Stimulated activated CD8-positive, alpha-beta memory T cell treated with anti-CD3 and anti-CD28 coated beads, Interleukin-15, amount 100 ng/mL, for 1 hour (primary cell): ENCODE results near the gene BTBD9.
"Not testable (repeated sequence)": the region's sequence is repeated elsewhere in the genome, so short reads cannot be mapped to it uniquely, and the experiment has no call there.

ENCODE experiments used
- DNase-seq: peaks from one replicate; pipeline ENCODE4 v3.0.0-alpha.2; 2020; ENCODE audit warnings: low read depth

BTBD9 gene

DNA sequence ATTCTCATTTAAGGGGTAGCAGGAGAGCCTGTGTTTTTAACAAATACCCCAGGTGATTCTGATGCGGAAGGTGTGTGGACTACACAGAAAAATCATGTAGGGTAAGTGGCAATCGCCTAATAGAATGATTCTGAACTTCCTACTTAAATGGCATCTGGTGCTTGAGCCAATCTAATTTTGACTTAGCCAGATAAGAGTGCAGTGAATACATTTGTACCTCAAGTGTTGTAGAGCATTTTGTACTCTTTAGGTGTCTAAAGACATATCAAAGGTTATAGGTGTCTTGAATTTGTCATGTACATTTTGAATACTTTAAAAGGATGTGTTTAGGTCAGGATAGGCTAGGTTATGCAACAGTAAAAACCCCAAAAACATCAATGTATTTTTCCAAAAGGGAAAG lies 10.0 kb upstream of the BTBD9 start:
- no peak for DNase-seq

DNA sequence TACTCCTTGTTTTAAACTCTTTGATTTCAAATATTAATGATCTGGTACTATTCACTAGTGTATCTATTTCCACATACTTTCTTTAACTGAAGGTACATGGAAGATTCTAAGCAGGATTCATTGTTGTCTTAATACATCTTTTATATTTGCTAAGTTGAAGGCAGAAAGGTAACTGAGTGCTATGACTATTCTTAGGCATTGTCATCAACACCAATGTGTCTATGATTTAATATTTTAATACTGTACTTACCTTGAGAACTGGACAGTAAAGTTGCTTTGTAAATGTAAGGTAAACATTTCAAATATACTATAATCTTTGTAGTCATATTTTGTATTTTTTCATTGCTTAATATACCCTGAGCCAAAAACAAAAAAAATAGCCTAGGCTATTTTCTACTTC lies 8.9 kb upstream of the BTBD9 start:
- no peak for DNase-seq

DNA sequence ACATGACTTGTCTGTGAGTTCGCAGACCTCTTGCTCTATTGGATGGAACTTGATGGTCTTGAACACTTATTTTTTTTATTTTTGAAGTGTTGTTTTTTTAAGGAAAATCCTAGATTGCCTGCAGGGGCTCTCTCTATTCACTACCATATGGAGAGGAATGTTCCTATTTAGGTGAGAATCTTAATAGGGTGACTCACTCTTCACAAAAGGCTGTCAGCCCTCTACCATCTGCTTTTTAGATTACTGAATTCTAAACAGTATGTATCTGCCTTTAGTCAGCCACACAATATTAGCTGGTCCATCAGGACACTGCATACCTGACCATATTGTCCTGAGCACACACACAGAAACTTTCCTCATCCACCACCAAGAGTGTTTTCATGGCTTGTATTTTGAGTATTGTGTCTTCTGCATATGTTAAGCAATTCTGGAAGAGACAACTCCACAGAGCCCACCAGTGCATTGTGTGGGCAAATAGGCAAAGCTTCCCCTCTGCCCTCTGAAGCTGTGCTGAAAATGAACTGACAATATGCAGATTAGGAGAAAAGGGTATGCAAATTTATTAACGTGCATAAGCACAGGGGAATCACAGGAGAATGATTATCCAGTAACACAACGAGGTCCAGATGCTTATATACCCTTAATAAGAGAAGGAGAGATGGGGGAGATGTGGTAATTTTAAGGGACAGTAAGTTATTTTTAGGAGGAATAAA lies 6.6 kb upstream of the BTBD9 start:
- DNase-seq = no peak

DNA sequence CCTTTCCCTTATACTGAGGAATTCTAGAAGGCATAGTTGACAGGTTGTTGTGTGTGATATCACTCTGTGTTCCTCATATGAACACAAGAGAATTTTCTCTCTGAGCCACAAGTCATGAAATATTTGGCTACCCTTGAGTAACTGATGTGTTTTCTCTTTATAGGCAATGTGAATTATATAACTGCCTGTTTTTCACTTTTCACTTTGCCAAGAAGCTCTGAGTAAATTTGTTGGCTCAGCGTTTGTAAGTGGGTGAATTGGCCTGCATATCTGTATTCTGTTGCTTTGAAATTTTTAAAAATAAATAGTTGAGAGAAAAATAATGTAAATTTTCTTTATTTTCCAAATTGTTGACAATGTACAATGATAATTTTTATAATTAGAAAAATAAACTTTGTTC lies 5.2 kb upstream of the BTBD9 start:
- DNase-seq = no peak

DNA sequence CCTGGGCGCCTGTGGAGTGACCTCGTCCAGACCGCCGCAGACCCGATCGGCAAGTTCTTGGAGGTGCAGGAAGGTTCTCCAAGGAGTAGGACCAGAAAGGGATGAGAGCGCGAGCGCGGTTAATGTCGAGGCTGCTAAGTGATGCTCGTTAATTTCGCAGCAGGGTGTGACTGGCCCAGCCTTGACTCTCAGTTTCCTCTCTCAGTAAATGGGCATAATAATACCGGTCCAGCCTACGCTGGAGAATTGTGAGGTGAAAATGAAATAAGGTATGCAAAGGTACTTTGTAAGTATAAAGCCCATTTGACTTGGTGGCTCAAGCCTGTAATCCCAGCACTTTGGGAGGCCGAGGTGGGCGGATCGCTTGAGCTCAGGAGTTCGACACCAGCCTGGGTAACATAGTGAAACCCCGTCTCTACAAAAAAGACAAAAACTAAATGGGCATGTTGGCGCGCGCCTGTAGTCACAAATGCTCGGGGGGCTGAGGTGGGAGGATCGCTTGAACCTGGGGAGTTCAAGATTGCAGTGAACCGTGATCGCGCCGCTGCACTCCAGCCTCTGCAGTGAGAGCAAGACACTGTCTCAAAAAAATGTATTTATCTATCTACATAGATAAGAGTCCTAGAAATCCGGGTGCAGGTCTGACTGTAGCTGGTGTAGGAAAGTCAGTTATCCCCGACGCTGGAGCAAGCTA lies 634 bp upstream of the BTBD9 start:
- no peak for DNase-seq

DNA sequence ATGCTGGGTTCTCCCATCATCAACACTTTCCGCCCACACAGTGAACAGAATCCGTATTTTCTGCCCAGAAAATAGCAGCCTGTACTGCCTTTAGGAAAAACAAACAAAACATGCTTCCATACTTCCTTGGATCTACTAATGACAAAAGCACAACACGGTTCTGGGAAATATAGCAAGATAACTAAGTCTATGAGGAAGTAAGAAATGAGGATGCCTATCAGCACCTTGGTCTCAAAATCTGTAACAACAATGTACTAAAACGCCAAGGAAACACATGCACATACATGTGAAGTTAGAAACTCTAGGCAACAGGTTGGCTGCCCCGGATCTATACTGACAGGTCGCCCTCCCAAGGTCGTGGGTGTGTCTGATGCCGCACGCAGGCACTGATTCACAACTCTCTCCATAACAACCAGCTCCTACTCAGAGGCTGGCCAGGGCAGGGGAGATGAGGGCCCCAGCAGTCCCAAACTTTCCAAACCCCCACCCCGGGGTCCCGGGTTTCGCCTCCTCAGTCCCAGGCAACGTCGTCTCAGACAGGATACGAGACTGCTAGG lies 710 bp downstream of the BTBD9 start:
- DNase-seq = peak; percentile 39

DNA sequence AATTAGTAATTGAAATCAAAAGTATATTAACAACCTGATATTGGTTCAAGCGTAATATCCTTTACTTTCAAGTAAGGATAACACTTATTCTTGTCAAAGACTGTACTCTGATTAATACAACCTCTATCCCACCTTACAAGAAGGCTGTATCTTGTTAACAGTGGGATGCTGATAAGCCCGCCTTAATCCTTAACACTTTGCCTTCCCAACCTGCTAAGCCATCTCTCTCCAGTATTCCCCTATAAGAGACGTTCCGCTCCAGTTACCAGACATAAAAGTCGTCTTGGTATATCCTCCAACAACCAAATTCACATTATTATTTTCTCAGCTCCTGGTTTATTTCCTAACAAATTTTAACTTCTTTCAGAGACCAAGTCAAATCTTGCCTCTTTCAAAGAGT lies 2.0 kb downstream of the BTBD9 start:
- no peak for DNase-seq

DNA sequence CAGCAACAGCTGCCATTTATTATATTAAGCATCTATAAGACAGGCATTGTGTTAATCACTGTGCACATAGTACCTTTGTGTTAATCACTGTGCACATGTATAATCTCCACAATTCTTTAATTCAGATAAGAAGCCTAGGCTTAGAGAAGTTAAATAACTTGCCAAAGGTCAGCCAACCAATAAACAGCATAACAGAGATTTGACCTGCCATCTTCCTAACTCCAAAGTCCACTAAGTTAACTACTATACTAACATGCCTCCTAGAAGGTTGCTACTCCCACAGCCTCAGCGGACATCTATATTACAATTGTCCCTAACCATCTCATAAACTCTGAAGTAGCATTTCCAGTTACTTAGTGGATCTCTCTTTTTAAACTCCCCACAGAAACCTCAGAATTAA lies 3.7 kb downstream of the BTBD9 start:
- no peak for DNase-seq

DNA sequence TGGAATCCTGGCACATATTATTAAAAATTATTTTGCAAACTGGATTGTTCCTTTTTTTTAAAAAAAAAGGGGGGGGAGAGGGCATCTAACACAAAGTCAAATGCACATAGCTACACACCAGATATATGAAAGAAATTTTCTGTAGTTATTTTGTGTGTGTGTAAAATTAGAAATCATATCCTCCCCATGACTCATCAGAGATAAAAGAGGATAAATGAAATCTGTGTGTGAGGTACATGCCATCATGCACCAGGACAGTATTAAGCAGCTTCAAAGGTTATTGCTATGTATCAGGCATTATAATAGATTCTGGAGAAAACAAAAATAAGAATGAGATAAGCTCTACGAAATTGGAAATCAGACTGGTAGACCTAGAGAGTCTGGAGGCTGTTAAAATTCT lies 5.2 kb downstream of the BTBD9 start:
- no peak for DNase-seq

DNA sequence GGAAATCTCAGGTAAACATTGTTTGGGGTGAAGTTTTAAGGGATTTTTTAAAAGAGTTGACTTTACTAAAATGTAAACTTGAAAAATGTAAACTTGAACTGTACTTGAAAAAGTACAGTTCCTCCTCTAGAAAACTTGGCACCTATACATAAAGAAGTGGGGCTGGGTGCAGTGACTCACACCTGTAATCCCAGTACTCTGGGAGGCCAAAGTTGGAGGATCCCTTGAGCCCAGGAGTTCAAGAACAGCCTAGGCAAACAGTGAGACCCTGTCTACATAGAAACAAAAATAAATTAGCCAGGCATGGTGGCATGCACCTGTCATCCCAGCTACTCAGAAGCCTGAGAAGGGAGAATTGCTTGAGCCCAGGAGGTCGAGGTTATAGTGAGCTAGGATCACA lies 7.2 kb downstream of the BTBD9 start:
- DNase-seq = no peak

DNA sequence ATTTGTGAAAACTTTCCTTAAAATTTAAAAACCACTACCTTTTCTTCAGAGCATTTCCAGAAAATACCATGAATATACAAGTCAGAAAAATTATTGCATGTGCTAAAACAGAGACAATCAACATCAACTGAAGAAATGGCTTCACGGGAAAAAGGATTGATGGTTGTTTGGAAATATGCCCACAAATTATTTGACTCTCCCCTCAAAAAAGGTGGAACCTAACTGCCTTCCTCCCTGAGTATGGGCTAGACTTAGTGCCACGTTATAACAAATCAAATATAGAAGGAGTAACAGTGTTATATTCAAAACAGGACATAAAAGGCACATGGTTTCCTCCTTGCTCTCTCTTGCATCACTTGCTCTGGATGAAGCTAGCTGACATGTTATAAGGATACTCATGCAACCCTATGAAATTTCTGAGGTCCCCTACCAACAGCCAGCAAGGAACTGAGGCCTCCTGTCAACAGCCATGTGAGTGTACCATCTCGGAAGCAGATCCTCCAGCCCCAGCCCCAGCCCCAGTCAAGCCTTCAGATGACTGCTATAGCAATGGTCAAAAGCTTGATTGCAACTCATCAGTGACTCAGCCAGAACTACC lies 8.4 kb downstream of the BTBD9 start:
- no peak for DNase-seq

DNA sequence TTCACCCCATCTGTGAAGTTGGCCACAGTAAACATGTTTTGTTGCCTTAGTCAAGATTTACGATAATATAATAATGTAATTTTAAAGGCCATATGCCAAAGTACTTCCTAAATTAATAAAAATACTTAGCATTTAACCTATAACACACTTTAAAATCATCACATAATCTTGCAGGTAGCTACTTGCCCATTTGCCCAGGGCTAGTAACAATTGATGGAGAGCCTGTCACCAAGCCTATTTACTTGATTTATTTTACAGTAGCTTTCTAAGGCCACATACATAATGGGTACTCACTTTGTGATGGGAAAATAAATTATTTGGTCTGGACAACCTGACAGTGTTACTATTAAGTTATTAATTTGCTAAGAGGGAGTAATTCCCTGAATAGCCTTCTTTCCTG lies 14.5 kb downstream of the BTBD9 start:
- no peak for DNase-seq

DNA sequence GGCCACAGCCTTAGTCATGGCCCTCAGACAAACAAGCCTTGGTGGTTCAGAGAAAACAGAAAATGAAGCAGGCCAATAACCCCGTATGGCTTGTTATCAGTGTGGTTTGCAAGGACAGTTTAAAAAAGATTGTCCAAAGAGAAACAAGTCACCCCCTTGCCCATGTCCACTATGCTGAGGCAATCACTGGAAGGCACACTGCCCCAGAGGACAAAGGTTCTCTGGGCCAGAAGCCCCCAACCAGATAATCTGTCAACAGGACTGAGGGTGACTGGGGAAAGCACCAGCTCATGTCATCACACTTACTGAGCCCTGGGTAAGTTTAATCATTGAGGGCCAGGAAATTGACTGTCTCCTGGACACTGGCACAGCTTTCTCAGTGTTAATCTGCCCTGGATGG lies 20.4 kb downstream of the BTBD9 start:
- DNase-seq = not testable (repeated sequence)

DNA sequence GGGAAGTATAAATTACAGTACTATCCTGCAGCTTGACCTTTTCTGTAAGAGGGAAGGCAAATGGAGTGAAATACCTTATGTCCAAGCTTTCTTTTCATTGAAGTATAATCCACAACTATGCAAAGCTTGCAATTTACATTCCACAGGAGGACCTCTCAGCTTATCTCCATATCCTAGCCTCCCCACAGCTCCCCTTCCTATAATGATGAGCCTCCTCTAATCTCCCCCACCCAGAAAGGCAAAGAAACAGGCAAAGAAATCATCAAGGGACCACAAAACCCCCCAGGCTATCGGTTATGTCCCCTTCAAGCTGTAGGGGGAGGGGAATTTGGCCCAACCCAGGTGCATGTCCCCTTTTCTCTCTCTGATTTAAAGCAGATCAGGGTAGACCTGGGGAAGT lies 21.4 kb downstream of the BTBD9 start:
- not testable (repeated sequence) for DNase-seq

DNA sequence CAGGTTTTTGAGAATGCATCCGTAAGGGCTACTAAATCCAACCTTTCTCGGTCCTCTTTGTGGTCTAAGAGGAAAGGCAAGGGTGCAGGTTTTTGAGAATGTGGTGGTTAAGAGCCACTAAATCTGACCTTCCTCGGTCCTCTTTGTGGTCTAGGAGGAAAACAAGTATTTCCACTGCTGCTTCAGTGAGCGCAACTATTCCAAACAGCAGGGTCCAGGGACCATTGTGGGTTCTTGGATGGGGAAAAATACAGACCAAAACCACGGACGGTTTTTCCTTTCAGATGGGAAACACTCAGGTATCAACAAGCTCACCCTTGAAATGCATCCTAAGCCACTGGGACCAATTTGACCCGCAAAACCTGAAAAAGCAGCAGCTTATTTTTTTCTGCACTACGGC lies 21.9 kb downstream of the BTBD9 start:
- DNase-seq = no peak

DNA sequence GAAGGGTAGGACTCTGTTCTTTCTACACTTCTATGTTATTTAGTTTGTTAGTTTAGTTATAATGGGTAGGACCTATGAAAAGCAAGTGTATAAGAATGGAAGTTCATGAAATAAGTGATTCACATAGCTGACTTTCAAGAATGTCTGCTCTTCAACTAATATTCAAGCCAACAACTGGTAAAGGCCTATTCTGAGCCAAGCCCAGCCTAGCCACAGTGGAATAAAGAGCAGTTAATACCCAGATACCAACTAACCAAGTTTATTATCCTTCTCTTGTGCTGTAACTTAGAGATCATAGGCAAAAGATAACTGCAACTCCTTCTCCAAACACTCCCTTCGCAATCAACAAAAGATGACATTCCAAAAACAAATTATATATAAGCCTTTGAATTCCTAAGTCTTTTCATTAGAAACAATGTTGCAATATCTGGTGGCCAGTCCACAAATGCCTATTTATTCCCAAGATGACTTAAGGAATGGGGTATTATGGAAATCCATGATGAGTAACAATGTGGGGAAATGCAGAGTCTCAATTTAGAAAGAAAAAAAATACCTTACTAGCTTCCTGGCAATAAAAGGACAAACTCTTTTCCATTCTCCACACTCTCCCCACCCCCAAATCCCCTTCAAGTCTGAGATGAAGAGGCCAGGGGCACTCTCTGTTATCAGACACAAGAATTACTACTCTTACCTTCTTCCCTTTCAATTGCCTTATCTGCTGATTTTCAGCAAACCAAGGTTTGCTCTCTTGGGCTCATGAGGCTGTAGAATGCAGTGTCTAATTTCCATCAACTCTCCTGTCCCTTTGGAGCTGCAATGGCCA lies 27.4 kb downstream of the BTBD9 start:
- no peak for DNase-seq

DNA sequence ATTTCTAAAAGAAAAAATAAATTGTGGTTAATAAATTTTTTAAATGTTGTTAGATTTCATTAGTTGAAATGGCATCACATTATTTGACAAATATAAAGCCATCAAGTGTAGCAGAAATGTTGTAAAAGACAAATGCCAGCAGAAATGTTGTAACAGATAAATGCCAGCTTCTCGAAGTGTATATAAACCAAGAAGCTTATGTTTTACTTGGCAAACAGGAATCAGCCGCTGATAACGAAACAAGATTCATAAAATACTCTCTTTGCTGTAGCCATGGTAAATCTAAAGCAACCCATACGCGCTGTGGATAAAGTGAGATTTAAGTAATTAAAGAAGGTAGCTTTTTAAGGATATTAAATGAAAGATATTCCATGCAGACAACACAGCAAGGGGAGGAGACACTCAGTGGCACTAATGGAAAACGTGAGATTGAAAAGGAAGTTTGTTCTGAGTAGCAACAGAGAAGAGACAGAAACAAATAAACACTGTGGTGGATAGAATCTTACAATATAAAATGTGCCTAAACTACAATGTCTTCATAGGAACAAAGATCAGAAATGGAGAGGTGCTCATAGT lies 29.6 kb downstream of the BTBD9 start:
- DNase-seq = no peak

DNA sequence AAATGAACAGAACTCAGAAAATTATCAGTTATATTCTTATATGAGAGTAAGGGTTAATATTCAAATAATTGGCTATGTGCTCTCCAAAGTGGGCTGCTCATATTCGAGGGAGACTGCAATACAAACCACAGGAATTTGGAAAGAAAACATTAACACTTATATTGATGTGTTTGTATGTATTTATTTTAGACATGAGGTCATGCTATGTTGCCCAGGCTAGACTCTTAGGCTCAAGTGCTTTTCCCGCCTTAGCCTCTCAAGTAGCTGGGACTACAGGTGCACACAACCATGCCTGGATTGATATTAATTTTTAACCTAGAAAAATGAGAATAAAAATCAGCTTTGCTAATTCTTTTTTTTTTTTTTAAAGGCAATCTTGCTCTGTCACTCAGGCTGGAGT lies 35.0 kb downstream of the BTBD9 start:
- no peak for DNase-seq

DNA sequence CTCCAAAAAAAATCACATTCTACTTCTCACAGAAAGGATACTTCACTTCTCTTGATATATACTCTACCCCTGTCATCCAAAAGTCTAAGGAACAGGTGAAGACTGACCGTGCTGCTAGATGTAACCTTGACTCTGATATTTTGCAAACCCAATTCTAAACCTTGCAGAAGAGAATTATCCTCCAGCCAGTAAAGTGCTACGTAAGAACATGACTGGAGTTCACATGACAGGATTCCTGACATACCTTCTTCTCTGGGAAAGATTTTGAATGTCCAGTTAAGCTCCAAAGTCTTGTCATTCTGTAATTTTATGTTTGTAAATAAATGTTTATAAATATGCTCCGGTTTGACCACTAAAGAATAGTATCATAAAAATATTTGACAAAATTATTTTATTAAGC lies 35.8 kb downstream of the BTBD9 start:
- DNase-seq = no peak

DNA sequence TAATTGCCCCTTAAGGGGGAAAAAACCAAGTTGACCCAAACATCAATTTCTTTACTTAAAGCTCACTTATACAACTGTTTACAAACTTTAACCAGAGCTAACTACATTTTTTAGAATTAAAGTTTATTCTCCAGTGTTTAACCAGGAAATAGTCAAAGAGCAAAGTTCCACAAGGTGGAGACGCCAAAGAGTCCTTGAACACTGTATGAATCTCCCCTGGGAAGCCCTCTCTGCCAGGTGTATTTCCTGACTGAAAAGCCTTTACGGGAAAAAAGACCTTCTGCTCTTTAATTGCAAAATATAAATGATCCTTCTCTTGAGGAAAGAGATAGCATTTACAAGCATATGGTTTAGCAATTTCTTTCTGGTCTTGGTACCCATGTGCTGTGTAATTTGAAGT lies 36.2 kb downstream of the BTBD9 start:
- no peak for DNase-seq

DNA sequence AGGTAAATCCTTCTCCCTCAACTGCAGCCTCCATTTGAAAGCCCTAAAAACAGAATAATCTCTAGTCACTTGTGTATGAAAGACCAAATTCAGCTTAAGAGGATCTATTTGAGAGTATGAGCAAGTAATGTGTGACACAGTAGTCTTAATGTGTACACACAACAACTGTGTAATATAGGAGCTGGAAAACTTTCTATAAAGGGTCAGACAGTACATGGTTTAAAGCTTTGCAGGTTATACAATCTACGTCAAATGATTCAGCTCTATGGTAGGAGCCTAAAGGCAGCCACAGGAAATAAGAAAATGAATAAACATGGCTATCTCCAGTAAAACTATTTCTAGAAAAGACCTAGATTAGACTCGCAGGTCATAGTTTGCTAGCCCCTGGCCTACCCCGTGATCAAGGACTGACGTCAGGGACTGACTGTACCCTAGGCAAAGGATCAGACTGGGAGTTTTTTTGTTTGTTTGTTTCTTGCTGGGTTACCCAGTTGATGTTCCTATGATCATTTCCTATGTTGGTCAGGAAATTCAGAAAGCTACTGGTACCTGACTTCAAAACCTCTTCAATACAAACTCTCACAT lies 39.7 kb downstream of the BTBD9 start:
- DNase-seq = no peak

DNA sequence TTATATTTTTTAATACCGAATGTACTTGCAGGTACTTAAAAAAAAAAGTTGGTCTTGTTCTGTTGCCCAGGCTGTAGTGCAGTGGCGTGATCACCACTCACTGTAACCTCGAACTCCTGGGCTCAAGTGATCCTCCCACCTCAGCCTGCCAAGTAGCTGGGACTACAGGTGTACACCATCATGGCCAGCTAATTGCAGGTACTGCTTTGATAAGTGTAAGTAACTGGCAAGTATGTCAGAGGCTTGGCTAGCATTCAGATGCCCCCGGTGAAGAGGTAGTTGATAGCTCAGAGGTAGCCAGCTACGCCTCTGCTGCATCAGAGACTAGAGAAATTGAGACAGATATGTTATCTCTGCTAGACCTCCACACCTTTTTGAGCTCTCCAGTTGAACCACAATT lies 40.5 kb downstream of the BTBD9 start:
- no peak for DNase-seq
